ENCODE results near the gene CTTNBP2. TPM values are rescaled to one million over a fixed set of nuclear protein-coding genes. Genes with fewer than 3 reads are reported as not detected.
A peak's percentile ranks its signal among the peaks of the same experiment; 100 is the strongest.

CTTNBP2 gene
- total and polyA plus RNA-seq, 7 donors, result 0.60 to 11.1 (median 4.9) TPM

DNA sequence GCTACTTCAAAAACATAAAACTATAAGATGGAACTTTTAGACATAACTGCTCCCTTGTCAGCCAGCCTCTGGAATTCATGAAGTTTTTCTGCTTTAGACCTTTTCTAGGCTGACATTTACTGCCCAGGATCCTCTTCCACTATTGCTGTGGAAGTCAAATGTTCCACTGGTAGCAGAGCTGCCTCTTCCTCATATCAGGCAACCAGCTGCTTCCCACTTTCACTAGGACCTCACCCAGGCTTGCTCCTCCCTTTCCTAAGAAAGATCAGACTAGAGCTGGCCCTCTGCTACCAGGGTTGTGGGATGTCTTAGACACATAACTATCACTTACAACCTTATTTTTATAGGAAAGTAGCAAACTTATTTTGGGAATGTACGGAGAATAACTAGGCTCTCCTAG lies 121.5 kb downstream of the CTTNBP2 start:
- no peaks in the 10 kb centered on the region for H3K27me3 ChIP-seq
- H3K4me1 ChIP-seq, result no peaks in the 10 kb centered on the region
- no peak for DNase-seq
- 87 to 94% methylated on average over 1 of the region's 1 CpG for WGBS, 2 donors
- H3K36me3 ChIP-seq, result peaks cover 0 to 15% (median 0%) of the 10 kb centered on the region in 4 donors
- intact Hi-C loops (cut with DNase I), result loop anchor here (2.0 to 5.0 kb wide), 3 partner anchors 121 to 446 kb away; partner anchors contain the start of gene CTTNBP2
- H3K4me3 ChIP-seq, result no peak overlapping the region
- TF ChIP-seq POLR2AphosphoS5 (IDR thresholded peaks at IDR 0.05) (peak in 1 of 4 donors; percentile 7), EP300 (IDR thresholded peaks at IDR 0.05) (no peak), POLR2A (IDR thresholded peaks at IDR 0.05) (no peak)
- TF ChIP-seq, protein P1, sequence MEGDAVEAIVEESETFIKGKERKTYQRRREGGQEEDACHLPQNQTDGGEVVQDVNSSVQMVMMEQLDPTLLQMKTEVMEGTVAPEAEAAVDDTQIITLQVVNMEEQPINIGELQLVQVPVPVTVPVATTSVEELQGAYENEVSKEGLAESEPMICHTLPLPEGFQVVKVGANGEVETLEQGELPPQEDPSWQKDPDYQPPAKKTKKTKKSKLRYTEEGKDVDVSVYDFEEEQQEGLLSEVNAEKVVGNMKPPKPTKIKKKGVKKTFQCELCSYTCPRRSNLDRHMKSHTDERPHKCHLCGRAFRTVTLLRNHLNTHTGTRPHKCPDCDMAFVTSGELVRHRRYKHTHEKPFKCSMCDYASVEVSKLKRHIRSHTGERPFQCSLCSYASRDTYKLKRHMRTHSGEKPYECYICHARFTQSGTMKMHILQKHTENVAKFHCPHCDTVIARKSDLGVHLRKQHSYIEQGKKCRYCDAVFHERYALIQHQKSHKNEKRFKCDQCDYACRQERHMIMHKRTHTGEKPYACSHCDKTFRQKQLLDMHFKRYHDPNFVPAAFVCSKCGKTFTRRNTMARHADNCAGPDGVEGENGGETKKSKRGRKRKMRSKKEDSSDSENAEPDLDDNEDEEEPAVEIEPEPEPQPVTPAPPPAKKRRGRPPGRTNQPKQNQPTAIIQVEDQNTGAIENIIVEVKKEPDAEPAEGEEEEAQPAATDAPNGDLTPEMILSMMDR (IDR thresholded peaks at IDR 0.05), result no peak
- no peak overlapping the region for H3K27ac ChIP-seq
- H3K9me3 ChIP-seq, result no peaks in the 10 kb centered on the region

DNA sequence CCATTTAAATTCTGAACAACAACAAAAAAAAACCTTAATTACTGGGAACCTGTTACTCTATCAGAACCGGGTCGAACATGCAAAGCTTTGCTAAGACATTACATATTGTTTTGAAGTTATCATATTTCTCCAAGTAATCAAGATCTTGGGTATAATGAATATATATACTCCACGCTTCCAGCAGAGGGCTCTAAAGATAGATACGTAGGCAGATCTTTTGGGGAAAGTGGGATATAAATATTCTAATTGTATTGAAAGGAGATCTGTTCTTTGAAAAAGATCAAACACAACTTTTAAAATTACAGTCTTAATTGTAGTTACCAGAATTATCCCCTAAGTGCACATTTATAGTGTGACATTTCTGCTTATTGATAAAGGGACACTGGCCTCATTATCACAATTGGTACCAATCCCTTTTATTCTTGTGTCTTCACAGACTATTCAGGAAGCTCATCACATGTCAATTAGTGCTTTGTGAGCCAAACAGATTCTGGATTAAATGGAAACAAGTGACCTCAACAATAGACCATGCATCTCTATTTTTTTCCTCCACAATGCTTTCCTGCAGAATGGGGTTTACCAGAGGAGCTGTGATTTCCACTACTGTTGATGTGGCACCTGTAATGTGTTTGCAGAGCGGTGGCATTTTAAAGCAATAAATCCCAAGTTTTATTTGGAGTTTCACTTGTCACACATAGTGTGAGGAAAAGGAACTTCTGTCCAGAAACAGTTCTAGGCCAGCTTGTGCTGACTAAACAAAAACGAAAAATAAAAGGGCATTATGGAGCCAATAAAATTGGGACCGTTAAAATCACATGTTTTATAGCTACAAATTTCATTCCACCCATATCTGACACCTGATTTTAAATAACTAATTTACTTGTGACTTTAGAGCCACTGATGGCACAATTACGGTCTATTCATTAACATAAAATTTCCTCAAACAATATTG lies 122.4 kb downstream of the CTTNBP2 start:
- H3K4me3 ChIP-seq, result no peak overlapping the region
- no peak overlapping the region for H3K27ac ChIP-seq
- H3K27me3 ChIP-seq, result no peaks in the 10 kb centered on the region
- DNase-seq, result no peak
- 16 to 51% methylated on average over 8 of the region's 8 CpGs for WGBS, 2 donors
- peaks cover 0 to 7% (median 0%) of the 10 kb centered on the region in 4 donors for H3K36me3 ChIP-seq
- TF ChIP-seq POLR2AphosphoS5 (IDR thresholded peaks at IDR 0.05), result no peak
- TF ChIP-seq EP300 (IDR thresholded peaks at IDR 0.05), result no peak
- TF ChIP-seq, protein P1 (IDR thresholded peaks at IDR 0.05), result peak in 3 of 4 experiments; percentile 7 to 54 (median 42)
- TF ChIP-seq POLR2A (IDR thresholded peaks at IDR 0.05), result no peak
- no peaks in the 10 kb centered on the region for H3K4me1 ChIP-seq
- intact Hi-C loops (cut with DNase I), result loop anchor here (2.0 to 5.0 kb wide), 3 partner anchors 121 to 446 kb away; partner anchors contain the start of gene CTTNBP2
- no peaks in the 10 kb centered on the region for H3K9me3 ChIP-seq

DNA sequence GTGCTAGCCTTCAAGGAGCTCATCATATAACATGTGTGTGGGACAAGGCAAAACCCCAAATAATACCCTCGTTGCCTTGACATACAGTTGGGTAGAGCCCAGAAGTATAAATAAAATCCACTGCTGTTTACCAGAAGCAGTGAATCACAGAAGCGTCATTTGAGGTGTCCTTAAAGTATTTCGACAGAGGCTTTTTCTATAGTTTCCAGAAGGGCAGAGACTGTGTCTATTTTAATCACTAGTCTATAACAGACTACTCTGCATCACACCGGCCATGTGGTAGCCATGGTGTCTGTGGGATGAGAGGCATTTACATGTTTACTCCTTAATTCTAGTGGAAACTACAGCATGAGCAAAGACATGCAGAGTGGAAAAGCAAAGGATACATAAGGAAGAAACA lies 131.3 kb downstream of the CTTNBP2 start:
- Histone ChIP-seq H3K36me3 (peaks cover 0 to 17% (median 2%) of the 10 kb centered on the region in 4 donors), H3K27me3 (no peaks in the 10 kb centered on the region), H3K27ac (no peak overlapping the region), H3K4me3 (no peak overlapping the region), H3K9me3 (no peaks in the 10 kb centered on the region), H3K4me1 (no peaks in the 10 kb centered on the region)
- TF ChIP-seq, protein P1 (IDR thresholded peaks at IDR 0.05), result no peak
- TF ChIP-seq POLR2A (IDR thresholded peaks at IDR 0.05), result no peak
- TF ChIP-seq EP300 (IDR thresholded peaks at IDR 0.05), result no peak
- TF ChIP-seq POLR2AphosphoS5 (IDR thresholded peaks at IDR 0.05), result no peak
- WGBS, 2 donors, result 85 to 92% methylated on average over 4 of the region's 4 CpGs
- intact Hi-C loops (cut with DNase I), result no loop called here
- no peak for DNase-seq

DNA sequence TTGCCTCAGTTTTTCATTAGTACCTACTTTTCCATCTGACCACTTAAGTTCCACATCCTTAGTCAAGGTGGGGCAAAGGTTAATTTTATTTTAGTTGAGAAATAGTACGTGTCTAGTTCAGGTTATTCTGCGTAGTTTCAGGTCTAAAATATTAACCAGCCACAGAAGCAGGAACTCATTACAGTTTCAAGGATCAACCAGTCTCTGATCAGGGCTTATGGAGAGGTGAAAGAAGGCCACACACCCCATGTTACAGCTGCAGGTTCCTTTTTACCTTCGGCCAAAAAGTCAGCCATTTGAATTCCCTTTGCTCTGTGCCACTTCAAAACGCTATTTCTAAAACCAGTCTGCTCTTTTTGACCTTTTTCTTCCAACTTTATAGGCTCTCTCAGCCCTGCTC lies 134.2 kb downstream of the CTTNBP2 start:
- Histone ChIP-seq H3K27me3 (no peaks in the 10 kb centered on the region), H3K36me3 (peaks cover 0 to 11% (median 5%) of the 10 kb centered on the region in 4 donors), H3K27ac (no peak overlapping the region), H3K4me1 (no peaks in the 10 kb centered on the region), H3K4me3 (no peak overlapping the region), H3K9me3 (no peaks in the 10 kb centered on the region)
- 74 to 75% methylated on average over 4 of the region's 4 CpGs for WGBS, 2 donors
- no peak for DNase-seq
- intact Hi-C loops (cut with DNase I), result no loop called here
- TF ChIP-seq, protein P1 (IDR thresholded peaks at IDR 0.05), result no peak
- TF ChIP-seq POLR2A (IDR thresholded peaks at IDR 0.05) (no peak), EP300 (IDR thresholded peaks at IDR 0.05) (no peak), POLR2AphosphoS5 (IDR thresholded peaks at IDR 0.05) (no peak)
